Measurements from ENCODE around the gene KCTD2. TPM values are rescaled to one million over a fixed set of nuclear protein-coding genes. Genes with fewer than 3 reads are reported as not detected.

Gene KCTD2
- total and polyA plus RNA-seq, 2 experiments from 2014 or later = 20.7 to 24.4 TPM

DNA sequence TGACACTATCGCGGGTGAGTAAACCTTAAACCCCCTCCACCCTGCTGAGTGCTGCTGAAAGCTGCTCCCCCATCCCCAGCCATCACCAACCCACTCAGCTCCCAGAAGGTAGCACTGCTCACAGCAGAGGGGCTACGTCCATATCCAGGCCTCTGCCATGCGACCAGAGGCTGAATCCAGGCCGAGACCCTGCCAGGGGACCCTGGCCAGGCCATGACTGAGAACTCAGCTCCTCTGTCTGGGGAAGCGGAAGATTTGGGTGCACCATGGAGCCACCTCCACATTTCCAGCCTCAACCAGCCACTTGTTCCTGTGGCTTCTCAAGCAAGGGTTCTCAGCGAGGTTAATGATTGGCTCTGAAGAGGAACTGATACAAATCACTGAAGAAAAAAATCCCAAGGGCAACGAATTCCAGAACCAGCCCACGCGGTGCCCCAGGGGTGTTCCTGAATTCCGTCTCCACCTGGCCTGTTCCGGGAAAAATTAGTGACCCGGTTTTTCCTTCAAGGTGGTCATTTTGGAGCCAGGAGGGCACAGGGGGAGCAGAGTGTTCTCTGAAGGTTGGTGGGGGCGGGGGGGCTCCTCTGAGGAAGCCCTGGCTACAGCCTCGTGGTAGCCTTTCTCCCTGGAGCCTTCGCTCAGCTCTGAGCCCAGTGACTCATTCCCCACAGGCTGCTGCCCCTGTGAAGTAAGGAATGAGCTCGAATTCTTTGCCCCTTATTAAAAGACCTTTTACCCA lies 31.4 kb downstream of the KCTD2 start:
- Histone ChIP-seq H3K36me3 (no peaks in the 10 kb centered on the region), H3K27ac (no peak overlapping the region), H3K4me1 (ENCODE audit: low read depth) (no peaks in the 10 kb centered on the region), H3K27me3 (no peaks in the 10 kb centered on the region), H3K9me3 (ENCODE audit: low read depth) (no peaks in the 10 kb centered on the region), H3K4me3 (no peak overlapping the region)
- DNase-seq (ENCODE audit: low read depth in 1 of 2, low spot score in 1 of 2) = peak in 1 of 2 donors; percentile 65
- TF ChIP-seq, protein P1, sequence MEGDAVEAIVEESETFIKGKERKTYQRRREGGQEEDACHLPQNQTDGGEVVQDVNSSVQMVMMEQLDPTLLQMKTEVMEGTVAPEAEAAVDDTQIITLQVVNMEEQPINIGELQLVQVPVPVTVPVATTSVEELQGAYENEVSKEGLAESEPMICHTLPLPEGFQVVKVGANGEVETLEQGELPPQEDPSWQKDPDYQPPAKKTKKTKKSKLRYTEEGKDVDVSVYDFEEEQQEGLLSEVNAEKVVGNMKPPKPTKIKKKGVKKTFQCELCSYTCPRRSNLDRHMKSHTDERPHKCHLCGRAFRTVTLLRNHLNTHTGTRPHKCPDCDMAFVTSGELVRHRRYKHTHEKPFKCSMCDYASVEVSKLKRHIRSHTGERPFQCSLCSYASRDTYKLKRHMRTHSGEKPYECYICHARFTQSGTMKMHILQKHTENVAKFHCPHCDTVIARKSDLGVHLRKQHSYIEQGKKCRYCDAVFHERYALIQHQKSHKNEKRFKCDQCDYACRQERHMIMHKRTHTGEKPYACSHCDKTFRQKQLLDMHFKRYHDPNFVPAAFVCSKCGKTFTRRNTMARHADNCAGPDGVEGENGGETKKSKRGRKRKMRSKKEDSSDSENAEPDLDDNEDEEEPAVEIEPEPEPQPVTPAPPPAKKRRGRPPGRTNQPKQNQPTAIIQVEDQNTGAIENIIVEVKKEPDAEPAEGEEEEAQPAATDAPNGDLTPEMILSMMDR (IDR thresholded peaks at IDR 0.05; ENCODE audit: low read depth, low read length) = no peak

DNA sequence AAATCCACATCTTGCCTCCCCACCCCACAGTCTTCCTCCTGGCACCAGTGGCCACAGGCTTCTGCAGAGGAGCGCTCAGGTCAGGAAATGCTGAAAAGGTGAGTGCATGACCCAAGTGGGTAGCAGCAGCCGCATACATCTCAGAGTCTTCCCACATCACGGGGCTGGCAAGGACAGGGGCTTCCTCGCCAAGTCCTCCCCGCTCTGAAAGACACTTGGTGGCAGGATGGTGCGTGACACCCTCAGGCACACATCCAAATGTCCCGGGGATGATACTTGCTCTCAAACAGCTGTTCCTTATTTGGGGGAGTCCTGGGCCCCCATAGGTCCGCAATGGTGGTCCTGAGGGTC lies 32.0 kb downstream of the KCTD2 start:
- Histone ChIP-seq H3K36me3 (no peaks in the 10 kb centered on the region), H3K9me3 (ENCODE audit: low read depth) (no peaks in the 10 kb centered on the region), H3K27ac (no peak overlapping the region), H3K4me3 (no peak overlapping the region), H3K4me1 (ENCODE audit: low read depth) (no peaks in the 10 kb centered on the region), H3K27me3 (no peaks in the 10 kb centered on the region)
- TF ChIP-seq, protein P1 (IDR thresholded peaks at IDR 0.05; ENCODE audit: low read depth, low read length) = no peak
- no peak for DNase-seq (ENCODE audit: low read depth in 1 of 2, low spot score in 1 of 2)

DNA sequence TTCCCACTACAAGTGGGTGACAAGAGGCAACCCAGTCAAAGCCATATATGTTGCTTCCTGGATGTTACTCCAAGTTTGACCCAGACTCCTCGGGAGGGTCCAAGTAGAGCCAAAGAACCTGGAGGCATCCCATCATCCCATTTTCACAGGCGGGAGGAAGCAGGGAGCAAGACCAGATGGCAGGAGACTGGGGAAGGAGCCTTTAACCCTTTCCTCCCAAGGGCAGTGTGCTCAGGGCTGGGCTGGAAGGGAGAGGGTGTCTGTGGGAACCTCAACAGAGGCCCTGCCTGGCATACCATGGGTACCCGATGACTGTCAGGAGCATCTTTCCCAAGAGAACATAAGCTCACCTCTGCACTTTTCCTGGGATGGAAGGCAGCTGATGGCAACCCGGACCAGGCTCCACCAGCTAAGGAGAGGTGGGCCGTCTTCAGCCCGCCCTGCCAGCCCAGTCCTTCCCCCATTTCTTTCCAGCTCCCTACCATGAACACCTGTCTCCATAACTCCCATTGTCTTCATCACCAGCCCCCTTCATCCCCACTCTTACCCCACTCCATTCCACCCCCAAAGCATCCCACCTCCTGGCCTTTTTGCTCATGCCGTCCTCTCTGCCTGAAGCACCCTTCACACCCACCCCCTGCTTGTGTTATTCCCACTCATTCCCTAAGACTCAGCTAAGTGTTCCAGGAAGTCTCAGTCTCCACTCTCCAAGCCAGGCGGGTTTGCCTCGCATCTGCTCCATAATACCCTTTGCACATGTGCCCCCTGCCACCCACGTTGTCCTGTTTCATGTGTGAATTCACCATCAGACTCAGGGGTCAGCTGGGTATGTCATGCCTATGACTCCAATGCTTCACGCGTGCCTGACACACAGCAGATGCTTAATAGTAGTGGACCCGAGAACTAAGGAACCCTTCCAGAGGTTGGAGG lies 34.9 kb downstream of the KCTD2 start:
- no peaks in the 10 kb centered on the region for H3K27me3 ChIP-seq
- no peaks in the 10 kb centered on the region for H3K9me3 ChIP-seq (ENCODE audit: low read depth)
- no peak overlapping the region for H3K27ac ChIP-seq
- H3K4me1 ChIP-seq (ENCODE audit: low read depth) = no peaks in the 10 kb centered on the region
- no peak for DNase-seq (ENCODE audit: low read depth in 1 of 2, low spot score in 1 of 2)
- H3K4me3 ChIP-seq = no peak overlapping the region
- TF ChIP-seq, protein P1 (IDR thresholded peaks at IDR 0.05; ENCODE audit: low read depth, low read length) = no peak
- no peaks in the 10 kb centered on the region for H3K36me3 ChIP-seq

DNA sequence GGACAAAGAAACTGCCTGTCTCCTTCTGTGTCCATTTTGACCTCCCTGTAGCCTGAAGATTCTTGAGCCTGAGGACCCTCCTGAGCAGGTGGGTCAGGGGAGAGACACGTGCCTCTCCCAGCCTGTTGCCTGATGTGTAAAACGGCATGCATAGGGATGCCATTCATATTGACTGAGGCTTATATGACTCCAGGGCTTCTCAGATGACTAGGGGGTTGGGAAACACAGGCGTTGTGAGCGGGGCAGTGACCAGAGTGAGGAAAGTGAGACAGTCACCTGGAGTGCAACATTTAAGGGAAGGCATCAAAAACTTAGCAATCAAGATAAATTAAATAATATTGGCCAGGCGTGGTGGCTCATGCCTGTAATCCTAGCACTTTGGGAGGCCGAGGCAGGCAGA lies 35.7 kb downstream of the KCTD2 start:
- Histone ChIP-seq H3K27me3 (no peaks in the 10 kb centered on the region), H3K4me1 (ENCODE audit: low read depth) (peaks cover 4% of the 10 kb centered on the region), H3K9me3 (ENCODE audit: low read depth) (no peaks in the 10 kb centered on the region), H3K36me3 (no peaks in the 10 kb centered on the region), H3K27ac (no peak overlapping the region), H3K4me3 (no peak overlapping the region)
- TF ChIP-seq, protein P1 (IDR thresholded peaks at IDR 0.05; ENCODE audit: low read depth, low read length) = no peak
- no peak for DNase-seq (ENCODE audit: low read depth in 1 of 2, low spot score in 1 of 2)

DNA sequence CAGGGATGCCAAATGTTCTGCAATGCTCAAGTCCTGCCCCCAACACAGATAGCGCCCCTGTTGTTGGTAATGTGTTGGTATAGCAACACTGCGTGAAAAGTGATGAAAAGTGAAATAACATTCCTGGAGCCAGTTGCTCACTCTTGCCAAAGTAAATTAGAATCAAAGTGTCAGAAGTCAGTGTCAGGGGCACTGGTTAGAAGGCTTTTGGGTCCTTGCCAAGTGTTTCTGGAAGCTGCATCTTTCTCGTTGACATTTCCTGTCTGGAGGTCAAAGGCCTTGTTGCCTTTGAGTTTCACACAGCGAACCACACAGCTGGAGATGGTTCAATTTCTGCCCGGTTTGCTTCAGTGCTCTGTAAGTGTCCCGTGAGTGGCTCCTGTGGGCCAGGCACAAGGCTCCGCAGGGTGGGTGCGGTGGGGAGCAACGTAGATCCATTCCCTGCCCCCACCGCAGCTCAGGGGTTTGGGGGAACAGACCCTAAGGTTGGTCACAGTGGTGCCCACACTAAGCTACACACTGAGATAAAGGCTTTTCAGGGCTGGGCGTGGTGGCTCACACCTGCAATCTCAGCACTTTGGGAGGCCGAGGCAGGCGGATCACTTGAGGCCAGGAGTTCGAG lies 37.1 kb downstream of the KCTD2 start:
- peak in 1 of 2 donors; percentile 71 for DNase-seq (ENCODE audit: low read depth in 1 of 2, low spot score in 1 of 2)
- H3K27ac ChIP-seq = no peak overlapping the region
- no peaks in the 10 kb centered on the region for H3K9me3 ChIP-seq (ENCODE audit: low read depth)
- no peaks in the 10 kb centered on the region for H3K27me3 ChIP-seq
- TF ChIP-seq, protein P1 (IDR thresholded peaks at IDR 0.05; ENCODE audit: low read depth, low read length) = no peak
- H3K36me3 ChIP-seq = no peaks in the 10 kb centered on the region
- H3K4me1 ChIP-seq (ENCODE audit: low read depth) = peaks cover 13% of the 10 kb centered on the region
- H3K4me3 ChIP-seq = no peak overlapping the region
